Hepatocyte (in vitro differentiated cells): ENCODE data around the gene NDUFB2. TPM values are rescaled to one million over a fixed set of nuclear protein-coding genes. Genes with fewer than 3 reads are reported as not detected.
A peak's percentile ranks its signal among the peaks of the same experiment; 100 is the strongest.

Experiments
- DNase-seq: peaks from one replicate; pipeline ENCODE4 v3.0.0-alpha.2; 2016; ENCODE audit warnings: low spot score
- H2AFZ ChIP-seq: fragments of 200-600 bp; sonication (generic); 2 replicates; pipeline ENCODE4 v1.6.0; 2016; ENCODE audit warnings: antibody characterized with exemption, mild to moderate bottlenecking
- H3K27ac ChIP-seq: fragments of 200-600 bp; sonication (generic); 2 replicates; pipeline ENCODE4 v1.5.1; 2016; ENCODE audit warnings: mild to moderate bottlenecking
- H3K27me3 ChIP-seq: fragments of 200-600 bp; sonication (generic); 2 replicates; pipeline ENCODE4 v1.6.1; 2016
- H3K36me3 ChIP-seq: fragments of 200-600 bp; sonication (generic); replicated peaks from 2 replicates; pipeline ENCODE4 v1.5.1; 2016; ENCODE audit warnings: low read depth; ENCODE audit not compliant: insufficient read depth
- H3K4me1 ChIP-seq: fragments of 200-600 bp; sonication (generic); 2 replicates; pipeline ENCODE4 v1.5.1; 2016; ENCODE audit warnings: mild to moderate bottlenecking, moderate library complexity; ENCODE audit not compliant: insufficient read depth
- H3K4me2 ChIP-seq: fragments of 200-600 bp; sonication (generic); 2 replicates; pipeline ENCODE4 v1.6.0; 2016
- H3K4me3 ChIP-seq: fragments of 200-600 bp; sonication (generic); 2 replicates; pipeline ENCODE4 v1.5.1; 2016; ENCODE audit warnings: mild to moderate bottlenecking
- H3K79me2 ChIP-seq: fragments of 200-600 bp; sonication (generic); 2 replicates; pipeline ENCODE4 v1.6.0; 2017; ENCODE audit warnings: mild to moderate bottlenecking
- H3K9me2 ChIP-seq: fragments of 200-600 bp; sonication (generic); replicated peaks from 2 replicates; pipeline ENCODE4 v1.6.0; 2017; ENCODE audit warnings: mild to moderate bottlenecking; ENCODE audit not compliant: insufficient read depth
- H3K9me3 ChIP-seq: fragments of 200-600 bp; sonication (generic); 2 replicates; pipeline ENCODE4 v1.5.1; 2016; ENCODE audit warnings: low read depth, mild to moderate bottlenecking
- H4K20me1 ChIP-seq: fragments of 200-600 bp; sonication (generic); 2 replicates; pipeline ENCODE4 v1.6.0; 2016; ENCODE audit warnings: mild to moderate bottlenecking; ENCODE audit not compliant: insufficient read depth, poor library complexity, severe bottlenecking
- EZH2 ChIP-seq: fragments of 200-600 bp; sonication (generic); IDR thresholded peaks from 2 replicates; pipeline ENCODE4 v1.6.1; 2016; ENCODE audit warnings: antibody characterized with exemption, mild to moderate bottlenecking, borderline replicate concordance
- EZH2phosphoT487 ChIP-seq: fragments of 200-600 bp; sonication (generic); IDR thresholded peaks from one replicate; pipeline ENCODE4 v1.6.1; 2018; ENCODE audit warnings: antibody characterized with exemption, mild to moderate bottlenecking, low read depth, moderate library complexity; ENCODE audit not compliant: unreplicated experiment, severe bottlenecking
- WGBS: methylation state at CpG from one replicate; pipeline ENCODE4 v1.1.6; 2016; ENCODE audit warnings: low lambda C conversion rate; ENCODE audit errors: missing lambda C conversion rate; 5-methylcytosine and 5-hydroxymethylcytosine counted together
- polyA plus RNA-seq: library from polyadenylated mRNA; unstranded; fragments of >200 nt; fragmentation: Nextera tagmentation; extraction: Ambion mirVana; gene quantifications from 2 replicates; pipeline ENCODE4 v1.2.1, GENCODE V29; 2016
- total RNA-seq: library from RNA; depleted of rRNA; stranded (reverse); fragments of >200 nt; gene quantifications from 2 replicates; pipeline ENCODE4 v1.2.3, GENCODE V29; 2014
- TF ChIP-seq, protein P1 (sequence below): fragments of 200-600 bp; sonication (generic); IDR thresholded peaks from 2 replicates; pipeline ENCODE4 v1.5.1; 2016; ENCODE audit warnings: antibody characterized with exemption, mild to moderate bottlenecking; ENCODE audit not compliant: poor library complexity

The NDUFB2 gene
- total and polyA plus RNA-seq, 2 experiments from 2014 or later = 372 to 379 TPM

DNA sequence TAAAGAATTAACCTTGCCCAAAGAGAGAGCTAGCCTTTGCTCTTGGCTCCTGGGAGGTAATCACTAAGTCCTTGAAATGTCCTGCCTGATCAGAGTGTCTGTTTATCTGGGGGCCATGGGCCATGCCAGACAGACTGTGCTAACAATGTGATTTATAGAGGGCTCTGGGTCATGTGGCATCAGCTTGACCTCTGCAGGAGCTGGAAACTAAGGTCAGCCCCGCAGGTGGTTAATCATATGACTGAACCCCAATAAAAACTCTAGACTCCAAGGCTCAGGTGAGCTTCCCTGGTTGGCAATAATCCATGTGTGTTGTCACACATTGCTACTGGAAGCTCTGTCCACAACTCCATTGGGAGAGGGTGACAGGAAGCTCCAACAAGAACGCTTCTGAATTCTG lies 47.5 kb downstream of the NDUFB2 start:
- DNase-seq = peak; percentile 48
- no peaks in the 10 kb centered on the region for H3K9me2 ChIP-seq
- no peaks in the 10 kb centered on the region for H3K27me3 ChIP-seq
- peak overlapping the region; percentile 35 for H3K27ac ChIP-seq
- H3K79me2 ChIP-seq = no peaks in the 10 kb centered on the region
- no peak for TF ChIP-seq EZH2phosphoT487
- TF ChIP-seq EZH2 = no peak
- TF ChIP-seq, protein P1, sequence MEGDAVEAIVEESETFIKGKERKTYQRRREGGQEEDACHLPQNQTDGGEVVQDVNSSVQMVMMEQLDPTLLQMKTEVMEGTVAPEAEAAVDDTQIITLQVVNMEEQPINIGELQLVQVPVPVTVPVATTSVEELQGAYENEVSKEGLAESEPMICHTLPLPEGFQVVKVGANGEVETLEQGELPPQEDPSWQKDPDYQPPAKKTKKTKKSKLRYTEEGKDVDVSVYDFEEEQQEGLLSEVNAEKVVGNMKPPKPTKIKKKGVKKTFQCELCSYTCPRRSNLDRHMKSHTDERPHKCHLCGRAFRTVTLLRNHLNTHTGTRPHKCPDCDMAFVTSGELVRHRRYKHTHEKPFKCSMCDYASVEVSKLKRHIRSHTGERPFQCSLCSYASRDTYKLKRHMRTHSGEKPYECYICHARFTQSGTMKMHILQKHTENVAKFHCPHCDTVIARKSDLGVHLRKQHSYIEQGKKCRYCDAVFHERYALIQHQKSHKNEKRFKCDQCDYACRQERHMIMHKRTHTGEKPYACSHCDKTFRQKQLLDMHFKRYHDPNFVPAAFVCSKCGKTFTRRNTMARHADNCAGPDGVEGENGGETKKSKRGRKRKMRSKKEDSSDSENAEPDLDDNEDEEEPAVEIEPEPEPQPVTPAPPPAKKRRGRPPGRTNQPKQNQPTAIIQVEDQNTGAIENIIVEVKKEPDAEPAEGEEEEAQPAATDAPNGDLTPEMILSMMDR = no peak
- WGBS = 63% methylated on average over 2 of the region's 2 CpGs
- no peaks in the 10 kb centered on the region for H3K9me3 ChIP-seq
- no peaks in the 10 kb centered on the region for H3K4me1 ChIP-seq
- no peak overlapping the region for H2AFZ ChIP-seq
- no peaks in the 10 kb centered on the region for H3K36me3 ChIP-seq
- no peaks in the 10 kb centered on the region for H4K20me1 ChIP-seq
- no peak overlapping the region for H3K4me3 ChIP-seq
- no peak overlapping the region for H3K4me2 ChIP-seq

DNA sequence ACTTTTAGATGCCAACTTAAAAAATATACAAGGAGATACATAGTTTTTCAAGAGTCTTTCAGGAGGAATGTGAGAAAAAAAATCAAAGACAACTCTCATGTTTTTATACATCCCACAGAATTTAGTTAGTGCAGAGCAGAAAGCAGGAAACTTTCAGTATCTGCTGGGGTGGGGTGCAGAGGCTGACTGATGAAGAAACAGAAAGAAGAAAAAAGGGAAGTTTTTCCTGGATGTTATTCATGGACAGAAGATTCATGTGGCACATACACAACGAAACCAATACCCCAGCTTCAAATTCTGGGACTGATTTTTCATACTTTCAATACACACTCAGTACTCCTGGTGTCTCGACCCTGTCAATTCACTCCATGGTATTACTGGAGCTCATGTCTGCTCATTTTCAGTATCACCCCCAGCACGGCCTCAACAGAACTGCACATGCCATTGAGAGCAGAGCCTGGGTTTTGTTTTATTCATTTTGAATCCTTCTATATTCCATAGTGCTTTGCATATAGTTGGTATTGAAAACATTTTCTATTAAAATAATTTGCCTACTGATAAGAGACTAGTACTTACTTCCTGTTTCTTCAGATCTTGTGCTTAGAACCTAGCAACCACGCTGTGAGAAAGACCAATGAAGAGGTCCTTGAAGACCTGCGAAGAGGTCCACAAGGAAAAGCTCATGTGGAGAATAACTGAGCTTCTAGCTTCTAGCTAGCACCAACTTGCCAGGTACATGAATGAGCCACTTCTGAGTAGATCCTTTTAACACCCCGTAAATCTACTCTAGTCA lies 49.0 kb downstream of the NDUFB2 start:
- WGBS = 91% methylated on average over 6 of the region's 6 CpGs
- Histone ChIP-seq H2AFZ (no peak overlapping the region), H3K4me3 (no peak overlapping the region), H3K9me2 (no peaks in the 10 kb centered on the region), H4K20me1 (no peaks in the 10 kb centered on the region), H3K9me3 (no peaks in the 10 kb centered on the region), H3K4me1 (no peaks in the 10 kb centered on the region), H3K4me2 (no peak overlapping the region), H3K27ac (no peak overlapping the region), H3K27me3 (no peaks in the 10 kb centered on the region), H3K36me3 (no peaks in the 10 kb centered on the region), H3K79me2 (no peaks in the 10 kb centered on the region)
- TF ChIP-seq, protein P1 = no peak
- TF ChIP-seq EZH2phosphoT487 (no peak), EZH2 (no peak)
- no peak for DNase-seq

DNA sequence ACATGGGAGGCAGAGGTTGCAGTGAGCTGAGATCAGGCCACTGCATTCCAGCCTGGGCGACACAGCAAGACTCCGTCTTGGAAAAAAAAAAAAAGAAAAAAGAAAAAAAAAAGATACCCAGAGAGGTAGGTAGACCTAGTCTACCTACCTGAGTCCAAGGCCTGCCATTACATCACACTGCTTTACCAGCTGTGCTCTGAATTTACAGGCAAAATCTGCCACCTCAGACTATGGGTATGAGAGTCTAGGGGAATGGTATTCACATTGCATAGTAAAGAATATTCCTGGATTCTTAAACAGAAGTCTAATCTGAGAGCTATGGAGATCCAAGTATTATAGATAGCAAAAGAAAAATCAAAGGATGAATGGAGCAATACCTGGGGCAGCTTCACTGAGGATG lies 50.2 kb downstream of the NDUFB2 start:
- Histone ChIP-seq H4K20me1 (no peaks in the 10 kb centered on the region), H3K9me3 (no peaks in the 10 kb centered on the region), H3K9me2 (no peaks in the 10 kb centered on the region), H3K4me1 (no peaks in the 10 kb centered on the region), H3K4me2 (no peak overlapping the region), H3K79me2 (no peaks in the 10 kb centered on the region), H3K4me3 (no peak overlapping the region), H3K36me3 (no peaks in the 10 kb centered on the region), H3K27ac (no peak overlapping the region), H2AFZ (no peak overlapping the region), H3K27me3 (no peaks in the 10 kb centered on the region)
- TF ChIP-seq, protein P1 = no peak
- TF ChIP-seq EZH2 = no peak
- 88% methylated on average over 2 of the region's 2 CpGs for WGBS
- no peak for DNase-seq
